ENCODE data around the gene SEMA5B.

DNA sequence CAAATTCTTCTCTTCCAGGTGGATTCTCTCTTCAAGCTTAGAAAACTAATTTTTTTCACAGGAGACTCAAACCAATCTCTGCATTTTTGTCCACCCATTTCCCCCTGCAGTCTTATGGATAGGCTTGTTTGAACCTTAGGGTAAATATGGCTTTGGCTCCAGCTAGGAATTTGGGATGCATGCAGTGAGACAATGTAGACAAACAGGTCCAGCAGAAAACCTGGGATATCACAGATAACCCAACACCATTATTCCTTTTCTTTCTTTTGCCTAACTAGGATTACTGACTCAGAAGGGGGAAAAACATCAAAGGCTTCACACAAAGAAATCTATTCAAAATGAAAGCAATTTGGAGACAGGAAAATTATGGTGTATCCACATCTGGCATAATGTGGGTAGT lies 11.2 kb upstream of the SEMA5B start:
- TF ChIP-seq, protein P1, sequence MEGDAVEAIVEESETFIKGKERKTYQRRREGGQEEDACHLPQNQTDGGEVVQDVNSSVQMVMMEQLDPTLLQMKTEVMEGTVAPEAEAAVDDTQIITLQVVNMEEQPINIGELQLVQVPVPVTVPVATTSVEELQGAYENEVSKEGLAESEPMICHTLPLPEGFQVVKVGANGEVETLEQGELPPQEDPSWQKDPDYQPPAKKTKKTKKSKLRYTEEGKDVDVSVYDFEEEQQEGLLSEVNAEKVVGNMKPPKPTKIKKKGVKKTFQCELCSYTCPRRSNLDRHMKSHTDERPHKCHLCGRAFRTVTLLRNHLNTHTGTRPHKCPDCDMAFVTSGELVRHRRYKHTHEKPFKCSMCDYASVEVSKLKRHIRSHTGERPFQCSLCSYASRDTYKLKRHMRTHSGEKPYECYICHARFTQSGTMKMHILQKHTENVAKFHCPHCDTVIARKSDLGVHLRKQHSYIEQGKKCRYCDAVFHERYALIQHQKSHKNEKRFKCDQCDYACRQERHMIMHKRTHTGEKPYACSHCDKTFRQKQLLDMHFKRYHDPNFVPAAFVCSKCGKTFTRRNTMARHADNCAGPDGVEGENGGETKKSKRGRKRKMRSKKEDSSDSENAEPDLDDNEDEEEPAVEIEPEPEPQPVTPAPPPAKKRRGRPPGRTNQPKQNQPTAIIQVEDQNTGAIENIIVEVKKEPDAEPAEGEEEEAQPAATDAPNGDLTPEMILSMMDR (IDR thresholded peaks at IDR 0.05) = no peak
- no peak for TF ChIP-seq POLR2A (IDR thresholded peaks at IDR 0.05)
